IPS DF 6.9 (cell line): ENCODE data around the gene INSYN1.
A peak's percentile ranks its signal among the peaks of the same experiment; 100 is the strongest.

Experiments
- DNase-seq: peaks from one replicate; pipeline ENCODE4 v3.0.0-alpha.2; 2013; ENCODE audit warnings: low read depth, low spot score
- H3K27ac ChIP-seq: one replicate; pipeline ENCODE4 v1.5.1; 2013; ENCODE audit warnings: low read length, control low read depth
- H3K27me3 ChIP-seq: 2 replicates; pipeline ENCODE4 v1.6.1; 2013; ENCODE audit warnings: mild to moderate bottlenecking, low read length; ENCODE audit not compliant: control insufficient read depth, insufficient read depth
- H3K36me3 ChIP-seq: 2 replicates; pipeline ENCODE4 v1.6.1; 2013; ENCODE audit warnings: low read length; ENCODE audit not compliant: control insufficient read depth, insufficient read depth
- H3K4me1 ChIP-seq: 2 replicates; pipeline ENCODE4 v1.6.1; 2013; ENCODE audit warnings: low read length; ENCODE audit not compliant: control insufficient read depth, insufficient read depth
- H3K4me3 ChIP-seq: 2 replicates; pipeline ENCODE4 v1.5.1; 2013; ENCODE audit warnings: mild to moderate bottlenecking, low read length
- H3K9me3 ChIP-seq: 2 replicates; pipeline ENCODE4 v1.6.1; 2013; ENCODE audit warnings: low read length, inconsistent platforms; ENCODE audit not compliant: control insufficient read depth, insufficient read depth
- WGBS: extraction: QIAGEN DNeasy Blood & Tissue Kit; methylation state at CpG from one replicate; pipeline ENCODE4 v1.1.7; 2013; ENCODE audit warnings: mixed read lengths, missing lambda C conversion rate; ENCODE audit not compliant: insufficient read length, insufficient coverage; 5-methylcytosine and 5-hydroxymethylcytosine counted together

INSYN1 gene

GRCh38 chr15:73756390-73756789 lies 3.2 kb upstream of the INSYN1 start:
- H3K9me3 ChIP-seq, result no peaks in the 10 kb centered on the region
- H3K4me1 ChIP-seq, result peaks cover 4% of the 10 kb centered on the region
- no peak overlapping the region for H3K4me3 ChIP-seq
- no CpG with 5 or more reads among the region's 2 CpGs for WGBS
- no peak overlapping the region for H3K27ac ChIP-seq
- no peaks in the 10 kb centered on the region for H3K36me3 ChIP-seq
- no peak for DNase-seq
- no peaks in the 10 kb centered on the region for H3K27me3 ChIP-seq

GRCh38 chr15:73755946-73756345 lies 2.8 kb upstream of the INSYN1 start:
- WGBS, result no CpG with 5 or more reads among the region's 3 CpGs
- Histone ChIP-seq H3K27me3 (no peaks in the 10 kb centered on the region), H3K4me3 (no peak overlapping the region)

GRCh38 chr15:73755481-73755880 lies 2.3 kb upstream of the INSYN1 start:
- Histone ChIP-seq H3K27ac (no peak overlapping the region), H3K9me3 (no peaks in the 10 kb centered on the region), H3K4me3 (no peak overlapping the region), H3K27me3 (no peaks in the 10 kb centered on the region), H3K36me3 (no peaks in the 10 kb centered on the region), H3K4me1 (peaks cover 4% of the 10 kb centered on the region)
- DNase-seq, result no peak
- WGBS, result no CpG with 5 or more reads among the region's 5 CpGs

More at GRCh38 chr15:73755946-73756345, 2.8 kb upstream of the INSYN1 start:
- DNase-seq, result no peak
- Histone ChIP-seq H3K4me1 (peaks cover 4% of the 10 kb centered on the region), H3K9me3 (no peaks in the 10 kb centered on the region), H3K36me3 (no peaks in the 10 kb centered on the region), H3K27ac (no peak overlapping the region)

GRCh38 chr15:73754461-73754860 lies 1.3 kb upstream of the INSYN1 start:
- peaks cover 4% of the 10 kb centered on the region for H3K4me1 ChIP-seq
- no peak overlapping the region for H3K27ac ChIP-seq
- H3K36me3 ChIP-seq, result no peaks in the 10 kb centered on the region
- H3K9me3 ChIP-seq, result no peaks in the 10 kb centered on the region
- no peak overlapping the region for H3K4me3 ChIP-seq
- no peaks in the 10 kb centered on the region for H3K27me3 ChIP-seq
- DNase-seq, result no peak
- no CpG with 5 or more reads among the region's 8 CpGs for WGBS

- Histone ChIP-seq H3K27ac (no peak overlapping the region), H3K4me3 (peak overlapping the region; percentile 79; the same call in 1 of the 2 replicates), H3K4me1 (peaks cover 5% of the 10 kb centered on the region), H3K27me3 (no peaks in the 10 kb centered on the region), H3K9me3 (no peaks in the 10 kb centered on the region), H3K36me3 (no peaks in the 10 kb centered on the region)
- no peak for DNase-seq
- WGBS, result no CpG with 5 or more reads among the region's 56 CpGs
These were observed 351 bp downstream of the INSYN1 start for GRCh38 chr15:73752806-73753193.

- Histone ChIP-seq H3K36me3 (no peaks in the 10 kb centered on the region), H3K4me1 (peaks cover 5% of the 10 kb centered on the region), H3K27ac (no peak overlapping the region), H3K9me3 (no peaks in the 10 kb centered on the region), H3K27me3 (no peaks in the 10 kb centered on the region), H3K4me3 (peak overlapping the region; percentile 79)
- DNase-seq, result no peak
- no CpG with 5 or more reads among the region's 79 CpGs for WGBS
These were observed 999 bp downstream of the INSYN1 start for GRCh38 chr15:73751899-73752805.

GRCh38 chr15:73751511-73751898 lies 1.6 kb downstream of the INSYN1 start:
- no CpG with 5 or more reads among the region's 9 CpGs for whole genome bisulfite sequencing
- peak overlapping the region; percentile 79; the same call in 1 of the 2 replicates for H3K4me3 ChIP-seq
- H3K27ac ChIP-seq, result no peak overlapping the region
- peaks cover 7% of the 10 kb centered on the region for H3K4me1 ChIP-seq
- DNase-seq, result no peak
- H3K9me3 ChIP-seq, result no peaks in the 10 kb centered on the region
- no peaks in the 10 kb centered on the region for H3K36me3 ChIP-seq
- no peaks in the 10 kb centered on the region for H3K27me3 ChIP-seq

- DNase-seq, result no peak
- Histone ChIP-seq H3K27me3 (no peaks in the 10 kb centered on the region), H3K4me3 (no peak overlapping the region), H3K36me3 (no peaks in the 10 kb centered on the region), H3K4me1 (peaks cover 7% of the 10 kb centered on the region), H3K27ac (no peak overlapping the region), H3K9me3 (no peaks in the 10 kb centered on the region)
- WGBS, result no CpG with 5 or more reads among the region's 20 CpGs
These were observed 2.2 kb downstream of the INSYN1 start for GRCh38 chr15:73750951-73751350.

- Histone ChIP-seq H3K27ac (no peak overlapping the region), H3K4me1 (peaks cover 7% of the 10 kb centered on the region), H3K36me3 (no peaks in the 10 kb centered on the region), H3K9me3 (no peaks in the 10 kb centered on the region), H3K27me3 (no peaks in the 10 kb centered on the region), H3K4me3 (no peak overlapping the region)
- no peak for DNase-seq
- no CpG with 5 or more reads among the region's 4 CpGs for WGBS
These were observed 2.7 kb downstream of the INSYN1 start for GRCh38 chr15:73750438-73750837.

GRCh38 chr15:73749971-73750370 lies 3.2 kb downstream of the INSYN1 start:
- Histone ChIP-seq H3K4me1 (peaks cover 8% of the 10 kb centered on the region), H3K27ac (no peak overlapping the region), H3K36me3 (no peaks in the 10 kb centered on the region), H3K4me3 (no peak overlapping the region), H3K9me3 (no peaks in the 10 kb centered on the region), H3K27me3 (no peaks in the 10 kb centered on the region)
- DNase-seq, result no peak
- no CpG with 5 or more reads among the region's 5 CpGs for whole genome bisulfite sequencing

GRCh38 chr15:73749533-73749932 lies 3.6 kb downstream of the INSYN1 start:
- Histone ChIP-seq H3K36me3 (no peaks in the 10 kb centered on the region), H3K27ac (no peak overlapping the region), H3K4me3 (no peak overlapping the region), H3K9me3 (no peaks in the 10 kb centered on the region), H3K27me3 (no peaks in the 10 kb centered on the region), H3K4me1 (peaks cover 7% of the 10 kb centered on the region)
- no CpG with 5 or more reads among the region's 5 CpGs for WGBS
- DNase-seq, result no peak
